Central memory CD8-positive, alpha-beta T cell (primary cell): ENCODE data around the gene GRK2.

Experiments used
- ATAC-seq: fragments of 150-1000 bp; cut with Tn5 transposase; replicated peaks from 2 replicates; pipeline ENCODE4 v1.10.0; 2022; ENCODE audit warnings: mild to moderate bottlenecking, moderate FRiP score, moderate number of reproducible peaks; ENCODE audit not compliant: poor library complexity, severe bottlenecking; ENCODE audit errors: extremely low read depth
- DNase-seq, 2 donors: peaks; one replicate each; pipeline ENCODE4 v3.0.0; 2021; ENCODE audit warnings: low spot score in 2 of 2
- H3K27ac Mint-ChIP-seq: one replicate; pipeline ENCODE4 v1.8.0; 2022; ENCODE audit warnings: low read depth, mild to moderate bottlenecking, moderate library complexity, mixed read lengths
- H3K27me3 Mint-ChIP-seq: one replicate; pipeline ENCODE4 v1.8.0; 2022; ENCODE audit warnings: mixed read lengths
- H3K36me3 Mint-ChIP-seq: one replicate; pipeline ENCODE4 v1.8.0; 2022; ENCODE audit warnings: mild to moderate bottlenecking, moderate library complexity, mixed read lengths; ENCODE audit not compliant: insufficient read depth
- H3K4me1 Mint-ChIP-seq: one replicate; pipeline ENCODE4 v1.8.0; 2022; ENCODE audit warnings: mixed read lengths
- H3K4me3 Mint-ChIP-seq: one replicate; pipeline ENCODE4 v1.8.0; 2022; ENCODE audit warnings: mild to moderate bottlenecking, moderate library complexity, mixed read lengths
- H3K9me3 Mint-ChIP-seq: one replicate; pipeline ENCODE4 v1.8.0; 2022; ENCODE audit warnings: mixed read lengths

The GRK2 gene

DNA sequence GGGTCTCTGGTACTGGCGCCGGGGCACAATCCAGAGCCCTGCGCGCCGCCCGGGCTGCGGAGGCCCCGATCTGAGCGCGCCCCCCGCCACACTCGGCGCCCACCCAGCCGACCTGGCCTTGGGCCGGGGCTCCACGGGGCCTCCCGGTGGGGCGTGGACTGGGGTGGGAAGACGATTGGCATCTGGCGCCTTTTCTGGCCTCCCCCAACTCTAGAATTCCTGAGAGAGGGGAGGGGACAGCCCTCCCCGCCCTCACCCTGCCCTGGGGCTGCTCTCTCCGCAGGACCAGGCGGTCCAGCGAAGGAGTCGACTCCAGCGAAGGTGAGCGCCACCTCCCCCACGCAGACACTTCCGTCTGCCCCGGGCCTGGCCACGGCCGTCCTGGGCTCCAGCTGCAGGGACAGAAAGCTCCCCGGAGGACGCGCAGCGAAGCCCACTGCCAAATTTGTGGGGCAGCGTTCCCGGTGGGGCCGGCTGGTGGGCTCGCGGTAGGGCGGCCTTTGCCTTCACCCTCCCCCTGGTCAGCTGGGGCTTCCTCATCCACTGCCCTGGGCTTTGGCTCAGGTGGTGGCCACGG, 37.6 kb downstream of the GRK2 start:
- DNase-seq (no peak), ATAC-seq (peak; percentile 36)
- no peak overlapping the region for H3K27ac Mint-ChIP-seq
- H3K9me3 Mint-ChIP-seq: no peaks in the 10 kb centered on the region
- H3K36me3 Mint-ChIP-seq: peaks cover 12% of the 10 kb centered on the region
- H3K4me1 Mint-ChIP-seq: peaks cover 6% of the 10 kb centered on the region
- H3K27me3 Mint-ChIP-seq: no peaks in the 10 kb centered on the region
- peak overlapping the region; percentile 60 for H3K4me3 Mint-ChIP-seq

DNA sequence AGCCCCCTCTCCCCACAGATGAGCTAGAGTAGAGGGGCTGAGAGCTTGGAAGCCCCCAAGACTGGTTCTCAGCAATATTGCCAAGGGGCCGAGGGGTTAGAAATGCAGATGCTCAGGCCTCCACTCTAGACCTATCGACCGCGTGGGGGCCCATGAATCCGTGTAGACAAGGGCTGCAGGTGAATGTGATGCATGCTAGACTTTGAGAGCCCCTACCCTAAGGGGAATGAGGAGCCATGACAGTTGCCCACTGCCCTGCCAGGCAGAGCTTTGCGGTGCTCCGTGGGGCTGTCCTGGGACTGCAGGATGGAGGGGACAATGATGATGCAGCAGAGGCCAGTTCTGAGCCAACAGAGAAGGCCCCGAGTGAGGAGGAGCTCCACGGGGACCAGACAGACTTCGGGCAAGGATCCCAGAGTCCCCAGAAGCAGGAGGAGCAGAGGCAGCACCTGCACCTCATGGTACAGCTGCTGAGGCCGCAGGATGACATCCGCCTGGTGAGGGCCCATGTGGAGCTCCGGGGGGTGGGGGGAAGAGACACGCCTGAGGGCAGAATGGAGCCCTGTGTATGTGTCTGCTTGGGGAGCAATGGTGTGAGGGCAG, 38.3 kb downstream of the GRK2 start:
- Mint-ChIP-seq H3K27ac (no peak overlapping the region), H3K4me3 (peak overlapping the region; percentile 60), H3K27me3 (no peaks in the 10 kb centered on the region), H3K36me3 (peaks cover 11% of the 10 kb centered on the region), H3K4me1 (peaks cover 6% of the 10 kb centered on the region), H3K9me3 (no peaks in the 10 kb centered on the region)
- no peak for ATAC-seq
- DNase-seq: no peak

DNA sequence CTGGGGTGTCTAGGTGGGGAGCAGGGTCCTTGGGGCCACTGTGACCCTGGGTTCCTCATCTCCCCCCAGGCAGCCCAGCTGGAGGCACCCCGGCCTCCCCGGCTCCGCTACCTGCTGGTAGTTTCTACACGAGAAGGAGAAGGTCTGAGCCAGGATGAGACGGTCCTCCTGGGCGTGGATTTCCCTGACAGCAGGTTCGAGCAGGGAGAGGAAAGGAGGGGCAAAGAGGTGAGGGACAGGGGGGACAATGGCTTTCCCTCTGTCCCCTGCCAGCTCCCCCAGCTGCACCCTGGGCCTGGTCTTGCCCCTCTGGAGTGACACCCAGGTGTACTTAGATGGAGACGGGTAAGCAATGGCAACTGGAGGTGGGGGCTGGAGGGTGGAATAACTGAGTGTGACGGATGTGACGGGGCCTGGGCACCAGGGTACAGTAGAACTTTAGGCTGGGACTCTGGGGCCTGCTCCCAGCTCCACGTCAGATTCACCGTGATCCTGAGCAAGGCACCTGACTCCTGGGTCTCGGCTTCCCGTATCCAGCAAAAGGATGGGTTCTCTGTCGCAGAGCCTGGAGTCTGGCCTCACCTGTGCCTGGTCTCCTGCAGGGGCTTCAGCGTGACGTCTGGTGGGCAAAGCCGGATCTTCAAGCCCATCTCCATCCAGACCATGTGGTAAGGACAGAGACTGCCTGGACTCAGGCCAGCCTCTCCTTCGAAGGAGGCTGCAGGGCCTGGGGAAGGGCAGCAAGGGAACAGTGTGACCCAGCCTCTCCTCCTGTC, 40.7 kb downstream of the GRK2 start:
- Mint-ChIP-seq H3K36me3 (peaks cover 2% of the 10 kb centered on the region), H3K27ac (no peak overlapping the region), H3K4me3 (no peak overlapping the region), H3K9me3 (no peaks in the 10 kb centered on the region), H3K27me3 (no peaks in the 10 kb centered on the region), H3K4me1 (peaks cover 15% of the 10 kb centered on the region)
- no peak for DNase-seq
- ATAC-seq: no peak

DNA sequence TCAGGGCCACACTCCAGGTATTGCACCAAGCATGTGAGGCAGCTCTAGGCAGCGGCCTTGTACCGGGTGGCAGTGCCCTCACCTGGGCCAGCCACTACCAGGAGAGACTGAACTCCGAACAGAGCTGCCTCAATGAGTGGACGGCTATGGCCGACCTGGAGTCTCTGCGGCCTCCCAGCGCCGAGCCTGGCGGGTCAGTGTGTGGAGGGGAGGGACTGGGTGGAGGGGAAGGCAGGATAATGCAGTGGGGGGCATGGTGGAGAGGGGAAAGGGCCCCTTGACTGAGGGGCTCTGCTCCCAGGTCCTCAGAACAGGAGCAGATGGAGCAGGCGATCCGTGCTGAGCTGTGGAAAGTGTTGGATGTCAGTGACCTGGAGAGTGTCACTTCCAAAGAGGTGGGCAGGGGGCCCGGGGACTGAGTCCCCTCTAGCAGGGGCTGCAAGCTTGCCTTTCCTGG, 41.3 kb downstream of the GRK2 start:
- no peaks in the 10 kb centered on the region for H3K9me3 Mint-ChIP-seq
- peaks cover 2% of the 10 kb centered on the region for H3K36me3 Mint-ChIP-seq
- ATAC-seq: no peak
- no peak overlapping the region for H3K27ac Mint-ChIP-seq
- DNase-seq: no peak
- no peak overlapping the region for H3K4me3 Mint-ChIP-seq
- H3K4me1 Mint-ChIP-seq: peaks cover 21% of the 10 kb centered on the region
- H3K27me3 Mint-ChIP-seq: no peaks in the 10 kb centered on the region

DNA sequence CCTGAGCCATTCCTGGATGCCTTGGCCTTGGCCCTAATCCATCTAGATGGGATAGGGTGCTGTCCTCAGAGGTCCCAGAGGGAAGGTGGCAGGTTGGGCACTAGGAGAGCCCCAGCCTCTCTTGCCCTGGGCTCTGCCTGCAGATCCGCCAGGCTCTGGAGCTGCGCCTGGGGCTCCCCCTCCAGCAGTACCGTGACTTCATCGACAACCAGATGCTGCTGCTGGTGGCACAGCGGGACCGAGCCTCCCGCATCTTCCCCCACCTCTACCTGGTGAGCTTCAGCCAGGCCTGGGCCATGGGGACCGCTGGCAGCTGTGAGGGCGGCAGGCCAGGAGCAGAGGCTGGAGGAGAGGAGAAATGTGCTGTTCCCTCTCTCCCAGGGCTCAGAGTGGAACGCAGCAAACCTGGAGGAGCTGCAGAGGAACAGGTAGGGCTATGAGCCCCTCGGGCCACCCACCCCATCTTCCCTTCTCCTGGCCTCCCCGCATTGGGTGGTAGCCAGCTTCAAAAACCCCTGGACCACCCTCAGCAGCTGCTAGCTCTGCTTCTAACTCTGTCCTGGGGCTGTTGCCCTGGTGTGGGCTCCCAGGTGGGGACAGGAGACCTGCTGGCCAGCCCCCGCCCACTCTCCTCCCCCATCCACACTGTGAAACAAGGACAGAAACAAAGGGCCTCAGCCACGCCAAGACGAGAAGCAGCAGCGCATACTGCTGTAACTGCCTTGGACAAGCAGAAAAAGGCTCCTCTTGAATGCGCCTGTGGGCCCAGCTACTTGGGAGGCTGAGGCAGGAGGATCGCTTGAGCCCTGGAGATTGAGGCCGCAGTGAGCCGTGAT, 42.0 kb downstream of the GRK2 start:
- ATAC-seq (no peak), DNase-seq (no peak)
- Mint-ChIP-seq H3K4me1 (peaks cover 28% of the 10 kb centered on the region), H3K27ac (no peak overlapping the region), H3K4me3 (no peak overlapping the region), H3K27me3 (no peaks in the 10 kb centered on the region), H3K9me3 (no peaks in the 10 kb centered on the region), H3K36me3 (peaks cover 4% of the 10 kb centered on the region)

DNA sequence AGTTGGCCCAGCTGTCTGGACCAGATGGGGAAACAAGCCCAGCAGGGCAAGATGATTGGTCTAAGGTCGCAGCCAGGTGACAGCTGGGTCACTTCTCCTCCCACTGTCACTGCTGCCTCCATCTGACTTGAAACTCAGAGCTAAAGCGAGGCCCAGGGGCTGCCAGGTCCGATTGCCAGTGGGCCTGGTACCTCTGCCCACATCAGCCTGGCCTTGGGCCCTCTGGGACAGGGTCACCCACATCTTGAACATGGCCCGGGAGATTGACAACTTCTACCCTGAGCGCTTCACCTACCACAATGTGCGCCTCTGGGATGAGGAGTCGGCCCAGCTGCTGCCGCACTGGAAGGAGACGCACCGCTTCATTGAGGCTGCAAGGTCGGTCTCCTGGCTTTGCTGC, 42.9 kb downstream of the GRK2 start:
- ATAC-seq (no peak), DNase-seq (no peak)
- Mint-ChIP-seq H3K4me3 (no peak overlapping the region), H3K9me3 (no peaks in the 10 kb centered on the region), H3K36me3 (peaks cover 4% of the 10 kb centered on the region), H3K27me3 (no peaks in the 10 kb centered on the region), H3K4me1 (peaks cover 35% of the 10 kb centered on the region), H3K27ac (peak overlapping the region; percentile 74)

DNA sequence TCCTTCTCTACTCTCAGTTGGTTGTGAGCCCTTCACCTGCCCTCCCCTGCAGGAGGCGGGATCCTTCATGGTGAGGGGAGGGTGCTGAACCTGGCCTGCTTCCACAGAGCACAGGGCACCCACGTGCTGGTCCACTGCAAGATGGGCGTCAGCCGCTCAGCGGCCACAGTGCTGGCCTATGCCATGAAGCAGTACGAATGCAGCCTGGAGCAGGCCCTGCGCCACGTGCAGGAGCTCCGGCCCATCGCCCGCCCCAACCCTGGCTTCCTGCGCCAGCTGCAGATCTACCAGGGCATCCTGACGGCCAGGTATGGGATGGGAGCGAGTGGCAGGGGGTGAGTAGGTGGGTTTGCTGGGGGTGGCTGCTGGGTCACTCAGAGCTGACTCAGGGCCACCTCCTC, 43.4 kb downstream of the GRK2 start:
- peak overlapping the region; percentile 74 for H3K27ac Mint-ChIP-seq
- DNase-seq (no peak), ATAC-seq (no peak)
- no peak overlapping the region for H3K4me3 Mint-ChIP-seq
- H3K4me1 Mint-ChIP-seq: peaks cover 34% of the 10 kb centered on the region
- peaks cover 4% of the 10 kb centered on the region for H3K36me3 Mint-ChIP-seq
- H3K27me3 Mint-ChIP-seq: no peaks in the 10 kb centered on the region
- H3K9me3 Mint-ChIP-seq: no peaks in the 10 kb centered on the region

DNA sequence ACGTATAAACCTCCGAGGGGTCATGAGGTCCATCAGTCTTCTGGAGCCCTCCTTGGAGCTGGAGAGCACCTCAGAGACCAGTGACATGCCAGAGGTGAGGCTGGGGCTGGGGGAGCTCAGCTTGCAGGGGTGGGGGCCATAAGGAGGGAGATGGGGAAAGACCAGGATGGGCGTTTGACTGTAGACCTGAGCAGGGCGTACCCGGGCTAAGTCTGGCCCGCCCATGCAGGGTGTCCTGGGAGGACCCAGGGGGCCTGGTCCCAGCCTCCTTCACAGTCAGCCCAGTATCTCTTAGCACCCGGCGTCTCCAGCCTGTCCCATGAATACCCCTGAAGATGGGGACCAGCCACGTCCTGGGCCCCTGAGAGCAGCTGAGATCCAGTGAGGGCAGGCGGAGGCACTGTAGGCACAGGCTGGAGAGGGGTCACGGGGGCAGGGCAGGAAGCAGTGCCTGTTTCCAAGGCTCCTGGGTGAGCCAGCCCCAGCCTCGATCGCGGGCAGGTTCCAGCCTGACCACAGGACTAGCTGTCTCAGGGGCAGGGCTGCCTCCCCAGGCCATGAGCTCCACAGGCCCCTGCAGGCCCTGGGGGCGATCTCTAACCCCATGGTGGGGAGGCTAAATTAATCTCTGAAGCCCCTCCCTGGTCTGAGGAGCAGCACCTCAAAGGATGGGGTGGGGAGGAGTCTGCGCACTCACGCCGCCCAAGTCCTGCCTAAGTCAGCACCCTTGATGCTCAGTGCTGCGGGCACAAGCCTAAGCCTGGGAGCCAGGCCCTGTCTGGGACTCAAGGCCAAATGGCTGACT, 44.2 kb downstream of the GRK2 start:
- no peak overlapping the region for H3K27ac Mint-ChIP-seq
- H3K4me3 Mint-ChIP-seq: peak overlapping the region; percentile 20
- peaks cover 4% of the 10 kb centered on the region for H3K36me3 Mint-ChIP-seq
- no peaks in the 10 kb centered on the region for H3K27me3 Mint-ChIP-seq
- ATAC-seq (no peak), DNase-seq (no peak)
- H3K9me3 Mint-ChIP-seq: no peaks in the 10 kb centered on the region
- H3K4me1 Mint-ChIP-seq: peaks cover 31% of the 10 kb centered on the region

DNA sequence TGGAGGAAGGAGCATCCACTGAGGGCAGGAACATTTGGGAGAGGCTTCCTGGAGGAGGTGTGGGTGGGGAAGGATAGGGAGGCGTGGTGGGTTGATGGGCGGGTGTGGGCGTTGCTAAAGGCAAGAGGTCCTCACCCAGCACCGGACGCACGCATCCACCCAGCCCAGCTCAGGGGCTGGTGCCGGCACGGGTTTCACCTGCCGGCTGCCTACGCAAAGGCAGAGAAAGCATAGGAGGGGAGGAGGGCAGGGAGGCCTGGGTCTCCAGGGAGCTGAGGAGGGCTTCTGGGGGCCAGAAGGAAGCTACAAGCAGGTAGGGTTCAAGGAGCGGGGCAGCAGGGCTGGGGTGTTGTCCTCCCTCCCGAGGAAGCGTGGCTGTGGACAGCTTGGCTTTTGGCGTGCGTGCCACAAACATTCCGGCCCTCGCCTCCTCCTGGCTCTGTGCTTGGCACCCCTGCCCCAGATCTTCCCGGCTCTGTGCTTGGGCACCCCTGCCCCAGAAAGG, 44.8 kb downstream of the GRK2 start:
- peaks cover 31% of the 10 kb centered on the region for H3K4me1 Mint-ChIP-seq
- no peaks in the 10 kb centered on the region for H3K27me3 Mint-ChIP-seq
- DNase-seq: no peak
- H3K27ac Mint-ChIP-seq: peak overlapping the region; percentile 75
- H3K4me3 Mint-ChIP-seq: peak overlapping the region; percentile 20
- no peaks in the 10 kb centered on the region for H3K9me3 Mint-ChIP-seq
- peaks cover 2% of the 10 kb centered on the region for H3K36me3 Mint-ChIP-seq
- no peak for ATAC-seq

DNA sequence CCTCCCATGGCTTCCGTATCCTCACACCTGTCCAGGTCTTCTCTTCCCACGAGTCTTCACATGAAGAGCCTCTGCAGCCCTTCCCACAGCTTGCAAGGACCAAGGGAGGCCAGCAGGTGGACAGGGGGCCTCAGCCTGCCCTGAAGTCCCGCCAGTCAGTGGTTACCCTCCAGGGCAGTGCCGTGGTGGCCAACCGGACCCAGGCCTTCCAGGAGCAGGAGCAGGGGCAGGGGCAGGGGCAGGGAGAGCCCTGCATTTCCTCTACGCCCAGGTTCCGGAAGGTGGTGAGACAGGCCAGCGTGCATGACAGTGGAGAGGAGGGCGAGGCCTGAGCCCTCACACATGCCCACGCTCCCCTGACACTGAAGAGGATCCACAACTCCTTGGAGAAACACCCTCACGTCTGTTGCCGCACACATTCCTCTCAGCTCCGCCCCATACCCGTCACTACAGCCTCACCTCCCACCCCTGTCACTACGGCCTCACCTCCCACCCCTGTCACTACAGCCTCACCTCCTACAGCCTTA, 45.3 kb downstream of the GRK2 start:
- Mint-ChIP-seq H3K4me3 (peak overlapping the region; percentile 13), H3K27ac (peak overlapping the region; percentile 75), H3K36me3 (peaks cover 2% of the 10 kb centered on the region), H3K27me3 (no peaks in the 10 kb centered on the region), H3K4me1 (peaks cover 31% of the 10 kb centered on the region), H3K9me3 (no peaks in the 10 kb centered on the region)
- ATAC-seq (peak; percentile 86), DNase-seq (no peak)

DNA sequence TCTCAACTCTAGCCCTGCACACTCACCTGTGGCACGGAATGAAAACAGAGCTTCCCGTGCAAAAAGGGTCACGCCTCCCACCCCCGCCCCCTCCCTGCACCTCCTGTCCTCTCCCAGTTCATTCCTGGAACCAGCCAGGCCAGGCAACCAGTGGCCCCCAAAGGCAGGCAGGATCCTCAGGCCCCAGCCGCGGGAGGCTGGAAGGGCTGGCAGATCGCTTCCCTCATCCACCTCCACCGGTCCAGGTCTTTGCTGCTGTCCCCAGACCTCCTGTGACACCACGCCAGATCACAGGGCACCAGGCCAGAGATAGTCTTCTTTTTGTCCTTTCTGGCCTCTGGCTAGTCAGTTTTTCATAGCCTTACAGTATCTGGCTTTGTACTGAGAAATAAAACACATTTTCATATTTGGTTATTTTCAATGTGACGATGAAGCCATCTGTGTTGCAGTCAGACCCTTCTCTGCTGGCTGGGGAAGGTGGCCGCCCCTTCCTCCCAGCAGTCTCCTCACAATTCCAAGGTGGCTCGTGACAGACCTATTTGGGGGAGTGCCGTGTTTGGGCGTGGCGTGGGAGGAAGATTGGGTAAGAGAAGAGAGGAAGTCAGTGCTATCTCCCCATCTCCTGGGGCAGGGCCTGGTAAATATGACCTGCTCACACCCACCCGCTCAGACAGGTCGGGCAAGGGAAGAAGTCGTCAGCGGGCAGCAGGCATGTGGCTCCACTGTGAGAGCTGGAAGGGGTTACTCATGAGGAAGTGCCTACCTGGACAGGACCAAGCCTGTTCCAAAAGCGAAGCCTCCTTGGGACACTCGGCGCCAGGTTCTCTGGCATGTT, 46.1 kb downstream of the GRK2 start:
- DNase-seq: no peak
- ATAC-seq: no peak
- Mint-ChIP-seq H3K4me1 (peaks cover 38% of the 10 kb centered on the region), H3K27me3 (no peaks in the 10 kb centered on the region), H3K27ac (peak overlapping the region; percentile 75), H3K36me3 (peaks cover 6% of the 10 kb centered on the region), H3K4me3 (peak overlapping the region; percentile 36), H3K9me3 (no peaks in the 10 kb centered on the region)
